Stimulated activated CD8-positive, alpha-beta memory T cell treated with anti-CD3 and anti-CD28 coated beads, Interleukin-7, amount 100 ng/mL, for 1 hour (primary cell): ENCODE results near the gene DENND11.
A peak's percentile ranks its signal among the peaks of the same experiment; 100 is the strongest.
"Not testable (repeated sequence)": the region's sequence is repeated elsewhere in the genome, so short reads cannot be mapped to it uniquely, and the experiment has no call there.

Experiments
- DNase-seq, 2 donors: peaks; one replicate each; pipeline ENCODE4 v3.0.0-alpha.2; 2020; ENCODE audit warnings: low read depth in 2 of 2

DENND11 gene

DNA sequence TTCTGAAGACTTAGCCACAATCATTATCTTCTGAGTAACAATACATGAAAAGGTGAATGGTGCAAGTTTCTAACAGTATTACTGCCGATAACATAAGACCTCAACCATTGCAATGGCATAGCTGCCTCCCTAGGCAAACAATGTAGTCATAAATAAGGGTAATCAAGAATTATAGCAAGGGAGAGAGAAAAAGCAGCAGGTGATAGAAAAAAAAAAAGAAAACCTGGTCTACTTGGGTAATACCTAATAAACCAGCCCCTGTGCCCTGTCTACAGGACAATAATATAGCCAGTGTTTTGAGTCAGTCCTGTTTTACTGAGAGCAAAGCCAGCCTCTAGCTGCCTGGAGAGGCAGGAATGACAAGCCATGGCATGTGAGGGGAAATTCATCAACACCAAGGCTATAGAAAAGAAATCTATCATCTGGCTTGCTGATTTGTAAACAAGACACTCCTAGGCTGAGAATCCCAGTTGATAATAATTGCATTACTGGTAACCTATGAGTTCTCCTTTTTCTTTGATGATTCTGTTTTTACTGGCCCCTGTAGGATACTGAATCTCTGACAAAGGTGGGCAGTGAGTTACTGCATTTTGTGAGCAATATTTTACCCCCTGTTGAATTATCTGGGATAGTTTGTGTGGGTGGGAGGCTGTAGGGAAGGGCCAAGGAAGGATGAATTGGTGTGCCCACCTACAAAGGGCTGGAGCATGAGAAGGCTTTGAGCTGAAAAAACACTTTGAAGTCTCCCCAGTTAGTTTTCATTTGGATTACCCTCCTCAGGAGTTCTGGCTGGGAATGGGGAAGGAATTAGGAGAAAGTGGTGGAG is 4.5 kb upstream of the DENND11 start:
- no peak for DNase-seq

GRCh38 chr7:141704741-141705140 is 2.8 kb upstream of the DENND11 start:
- no peak for DNase-seq

DNA sequence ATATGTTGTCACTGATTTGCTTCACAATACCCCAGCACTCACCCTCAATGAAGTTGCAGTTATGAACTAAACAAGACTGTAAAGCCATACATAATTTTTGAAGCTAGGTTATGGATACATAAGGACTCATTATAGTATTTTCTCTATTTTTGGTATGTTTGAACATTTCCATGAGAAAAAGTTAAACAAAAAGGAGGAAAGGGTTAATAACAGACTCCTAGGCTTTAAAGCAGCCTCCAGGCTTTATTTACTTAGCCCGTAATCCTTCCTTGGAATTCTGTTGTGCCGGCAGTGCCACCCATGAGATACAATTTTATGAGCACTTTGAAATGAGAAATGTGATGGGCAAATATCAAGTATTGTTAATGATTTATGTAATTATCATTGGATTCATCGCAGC is 2.1 kb upstream of the DENND11 start:
- DNase-seq, result no peak

GRCh38 chr7:141702892-141703291 is 926 bp upstream of the DENND11 start:
- DNase-seq, result no peak

GRCh38 chr7:141701489-141702046 is 398 bp downstream of the DENND11 start:
- peak; percentile 36 to 48 for DNase-seq

GRCh38 chr7:141700848-141701371 is 1.1 kb downstream of the DENND11 start:
- no peak for DNase-seq

DNA sequence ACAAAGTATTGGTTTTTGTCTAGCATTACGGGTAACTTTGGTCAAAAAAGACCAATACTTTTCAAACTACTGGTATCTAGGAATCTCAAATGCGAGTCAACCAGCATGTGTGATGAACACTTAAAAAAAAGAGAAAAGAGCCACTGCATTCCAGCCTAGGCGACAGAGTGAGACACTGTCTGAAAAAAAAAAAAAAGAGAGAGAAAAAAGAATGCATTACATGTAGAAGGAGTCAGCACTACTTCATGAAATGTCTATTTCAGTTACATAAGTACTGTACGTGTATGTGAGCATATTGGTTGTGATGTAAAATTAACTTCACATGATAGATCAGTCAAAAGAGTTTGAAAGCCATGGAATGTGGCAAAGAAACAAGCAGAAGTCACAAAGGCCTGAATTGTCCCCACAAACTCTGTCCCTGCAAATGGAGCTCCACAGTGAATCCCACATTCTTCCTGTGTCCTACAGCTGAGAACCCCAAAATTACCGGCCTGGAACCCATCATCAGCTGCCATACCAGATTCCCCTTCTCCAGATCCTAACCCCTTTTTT is 1.6 kb downstream of the DENND11 start:
- DNase-seq, result no peak

GRCh38 chr7:141699860-141700259 is 2.1 kb downstream of the DENND11 start:
- DNase-seq, result no peak

DNA sequence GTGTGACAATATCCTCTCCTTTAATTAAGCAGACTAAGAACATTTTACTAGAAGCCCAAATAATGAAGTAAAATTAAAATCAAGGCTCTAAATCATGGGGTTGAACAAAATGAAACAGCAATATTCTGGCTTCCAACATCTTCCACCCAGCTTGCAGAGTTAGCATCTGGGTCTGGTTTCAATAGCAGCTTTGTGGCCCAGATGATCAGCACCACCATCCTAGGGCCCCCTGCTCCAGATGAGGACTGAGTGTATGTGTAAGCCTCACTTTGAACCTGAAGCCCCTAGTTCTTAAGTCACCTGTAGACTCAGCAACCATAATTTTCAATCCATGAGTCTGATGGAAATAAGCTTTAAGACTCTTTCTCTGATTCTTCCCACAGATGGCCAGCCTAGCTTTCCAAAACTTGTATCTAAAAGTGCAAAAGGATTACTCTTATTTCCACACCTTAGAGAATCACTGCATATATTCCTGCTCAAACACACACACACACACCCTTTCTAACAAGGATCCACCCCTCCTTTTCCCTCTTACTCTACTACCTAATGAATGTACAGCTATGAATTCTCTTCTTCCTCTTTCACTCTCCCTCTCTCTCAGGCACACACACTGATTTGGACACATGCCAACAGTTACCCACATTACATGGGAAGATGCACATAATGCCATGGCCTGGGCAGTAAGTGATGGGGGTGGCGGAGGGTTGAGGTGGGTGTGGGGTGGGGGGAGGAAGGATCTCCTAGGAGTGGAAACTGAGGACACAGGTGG is 3.5 kb downstream of the DENND11 start:
- no peak for DNase-seq

DNA sequence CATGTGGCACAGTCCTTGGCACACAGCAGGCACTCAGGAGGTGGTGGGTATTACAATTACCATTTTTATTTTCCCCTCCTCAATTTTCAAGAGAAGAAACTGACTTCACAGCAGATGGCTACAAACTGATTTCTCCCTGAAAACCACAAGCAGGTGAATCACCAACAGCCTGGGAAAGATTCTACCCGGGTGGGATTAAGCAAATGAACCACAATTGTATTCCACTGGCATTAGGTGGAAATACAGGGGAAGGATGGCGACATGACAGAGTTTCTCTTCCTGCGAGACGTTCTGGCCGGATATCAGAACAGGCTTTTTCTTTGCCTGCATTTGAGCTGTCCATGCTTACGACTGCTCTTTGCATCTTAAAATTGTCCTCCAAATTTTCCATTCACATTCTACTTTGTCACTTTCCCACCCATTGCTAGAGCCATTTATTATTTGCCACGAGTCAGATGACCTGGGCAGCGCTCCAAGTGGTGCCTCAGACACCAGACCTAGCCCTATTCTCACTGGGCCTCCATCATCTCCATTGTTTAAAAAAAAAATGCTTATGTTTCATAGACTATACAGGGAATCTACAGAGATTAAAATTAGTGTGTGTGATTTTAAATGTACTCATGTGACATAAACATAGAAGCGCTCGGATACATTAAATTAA is 4.6 kb downstream of the DENND11 start:
- DNase-seq, result no peak

- DNase-seq, result no peak
These were observed 5.6 kb downstream of the DENND11 start for GRCh38 chr7:141696348-141696747.

GRCh38 chr7:141695803-141696289 is 6.1 kb downstream of the DENND11 start:
- DNase-seq, result no peak

DNA sequence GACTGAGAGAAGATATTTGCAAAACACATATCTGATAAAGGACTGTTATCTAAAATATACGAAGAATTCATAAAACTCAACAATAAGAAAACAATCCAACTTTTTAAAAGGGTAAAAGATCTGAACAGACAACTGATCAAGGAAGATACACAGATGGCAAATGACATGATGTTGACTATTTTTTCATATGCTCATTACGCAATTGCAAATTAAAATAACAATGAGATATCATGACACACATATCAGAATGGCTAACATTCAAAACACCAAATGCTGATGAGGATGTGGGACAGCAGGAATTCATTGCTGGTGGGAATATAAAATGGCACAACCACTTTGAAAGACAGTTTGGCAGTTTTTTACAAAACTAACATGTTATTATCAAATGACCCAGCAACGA is 8.9 kb downstream of the DENND11 start:
- DNase-seq, result no peak

GRCh38 chr7:141691961-141692360 is 10.0 kb downstream of the DENND11 start:
- no peak for DNase-seq

DNA sequence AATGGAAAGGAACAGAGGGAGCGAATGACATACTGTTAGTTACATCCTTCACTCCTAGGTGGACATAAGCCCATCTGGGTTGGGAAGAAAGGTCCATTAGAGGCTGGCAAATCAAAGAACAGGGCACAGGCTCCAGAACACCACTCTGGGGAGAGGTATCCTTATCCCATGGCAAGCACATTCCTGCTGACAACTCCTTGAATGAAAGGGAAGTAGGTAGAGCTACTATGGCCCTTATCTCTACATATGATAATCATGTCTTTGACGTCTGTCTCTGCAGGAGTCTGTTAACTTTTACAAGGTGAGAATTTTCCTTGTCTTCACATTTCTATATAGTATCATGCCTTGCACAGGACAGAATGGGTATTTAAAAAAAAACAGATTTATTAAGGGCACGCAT is 10.4 kb downstream of the DENND11 start:
- no peak for DNase-seq

- DNase-seq, result not testable (repeated sequence)
These were observed 12.7 kb downstream of the DENND11 start for GRCh38 chr7:141689072-141689825.

DNA sequence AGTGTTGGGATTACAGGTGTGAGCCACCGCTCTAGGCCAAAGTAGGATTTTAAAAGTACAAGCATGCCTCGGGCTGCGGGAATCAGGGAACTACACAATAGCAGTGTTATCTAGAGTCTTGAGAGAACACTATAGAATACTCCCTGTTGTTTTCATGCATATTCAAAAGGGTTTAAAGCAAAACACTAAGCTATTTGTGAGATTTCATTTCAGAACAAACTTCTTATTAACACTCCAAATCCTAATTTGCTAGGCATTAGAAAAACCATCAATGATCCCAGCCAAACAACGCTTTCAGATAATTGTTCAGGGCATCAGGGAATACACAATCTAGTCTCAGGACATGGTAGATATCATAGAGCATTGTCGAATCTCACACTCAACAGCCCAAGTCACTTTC is 13.9 kb downstream of the DENND11 start:
- DNase-seq, result no peak

DNA sequence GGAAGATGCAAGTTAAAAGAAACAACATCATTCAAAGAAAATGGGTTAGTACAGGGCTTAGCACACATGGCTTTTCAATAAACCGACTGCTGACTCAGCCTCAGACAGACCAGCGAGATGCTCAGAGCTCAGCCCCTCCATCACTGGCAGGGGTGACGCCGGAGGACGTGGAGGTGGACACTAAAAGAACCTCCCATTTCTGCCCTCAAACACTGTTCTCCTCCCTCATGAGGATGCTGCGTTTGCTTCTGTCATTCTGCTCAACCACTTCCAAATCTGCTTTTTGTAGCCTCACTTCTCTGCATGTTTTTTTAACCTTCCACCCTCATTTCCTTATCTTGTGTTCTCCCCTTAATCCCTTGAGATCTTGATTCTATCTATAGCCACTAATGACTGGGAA is 15.3 kb downstream of the DENND11 start:
- no peak for DNase-seq

DNA sequence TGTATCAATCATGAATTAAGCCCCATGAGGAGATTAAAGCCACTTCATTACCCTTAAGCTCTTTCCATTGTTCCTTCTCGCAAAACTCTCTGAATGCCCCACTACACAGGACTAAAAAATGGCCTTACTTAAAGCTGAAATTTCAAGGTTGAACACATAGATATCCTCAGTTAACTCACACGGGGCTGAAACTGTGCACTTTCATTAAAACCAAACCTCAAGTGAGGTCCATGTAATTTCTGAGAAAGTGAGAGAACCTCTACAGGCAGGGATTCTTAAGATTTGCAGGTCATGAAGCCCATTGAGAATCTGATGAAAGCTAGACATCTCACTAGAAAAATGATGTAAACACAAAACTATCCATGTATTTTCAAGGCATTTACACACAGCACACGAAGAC is 15.9 kb downstream of the DENND11 start:
- no peak for DNase-seq

DNA sequence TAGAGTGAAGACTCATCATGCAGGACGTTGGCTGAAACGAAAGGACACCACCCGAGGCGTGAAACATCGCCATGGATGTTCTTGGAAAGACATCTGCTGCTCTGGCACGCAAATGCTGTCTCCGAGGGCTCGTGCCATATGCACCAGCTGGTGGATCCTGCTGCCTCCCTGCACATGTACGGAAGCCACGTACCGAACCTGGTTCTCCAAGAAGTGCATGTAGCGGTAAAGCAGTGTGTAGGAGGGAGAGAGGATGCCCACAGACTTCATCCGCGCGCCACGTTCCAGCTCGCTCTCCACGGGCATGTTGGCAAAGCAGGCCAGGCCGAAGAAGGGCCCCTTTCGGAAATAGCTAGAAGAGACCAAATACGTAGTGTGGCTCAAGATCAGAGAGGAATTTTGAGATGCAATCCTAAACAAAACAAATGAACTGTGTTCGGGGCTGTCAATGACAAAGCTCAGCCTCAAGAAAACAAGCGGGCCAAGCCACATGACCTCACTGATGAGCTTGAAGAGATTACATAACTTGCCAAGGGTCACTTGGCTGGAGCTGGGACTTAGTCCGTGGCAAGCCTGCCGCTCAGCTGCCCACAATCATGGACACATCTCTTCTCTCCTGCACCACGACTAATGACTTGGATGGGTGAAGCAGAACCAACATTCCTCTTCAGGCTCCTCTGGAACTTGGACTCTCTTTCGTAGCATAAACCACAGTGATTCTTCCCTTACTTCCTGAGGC is 16.5 kb downstream of the DENND11 start:
- no peak for DNase-seq
